Neural cell (in vitro differentiated cells): Measurements from ENCODE around the gene COX7A2. TPM values are rescaled to one million over a fixed set of nuclear protein-coding genes. Genes with fewer than 3 reads are reported as not detected.
A peak's percentile ranks its signal among the peaks of the same experiment; 100 is the strongest.

Experiments used
- H2AFZ ChIP-seq: fragments of 200-600, 300-800 bp; sonication (generic), shearing (Covaris generic); 2 replicates; pipeline ENCODE4 v1.6.0; 2014; ENCODE audit warnings: low read depth, mild to moderate bottlenecking, antibody characterized with exemption, low read length, moderate library complexity
- H3F3A ChIP-seq: fragments of 200-600 bp; shearing (Covaris generic); 2 replicates; pipeline ENCODE4 v1.6.1; 2016; ENCODE audit warnings: mild to moderate bottlenecking, moderate library complexity, mixed read lengths, antibody characterized with exemption, low read length; ENCODE audit not compliant: insufficient read depth, poor library complexity, severe bottlenecking
- H3K27ac ChIP-seq: fragments of 200-600, 300-800 bp; sonication (generic), shearing (Covaris generic); 2 replicates; pipeline ENCODE4 v1.5.1; 2014; ENCODE audit warnings: mild to moderate bottlenecking, low read length, moderate library complexity
- H3K27me3 ChIP-seq: fragments of 300-800, 200-600 bp; sonication (generic), shearing (Covaris generic); 2 replicates; pipeline ENCODE4 v1.6.0; 2014; ENCODE audit warnings: mild to moderate bottlenecking, low read depth, low read length, moderate library complexity; ENCODE audit not compliant: insufficient read depth
- H3K36me3 ChIP-seq: fragments of 300-800, 200-600 bp; sonication (generic), shearing (Covaris generic); 2 replicates; pipeline ENCODE4 v1.5.1; 2014; ENCODE audit warnings: mild to moderate bottlenecking, antibody characterized with exemption, low read length, moderate library complexity; ENCODE audit not compliant: insufficient read depth
- H3K4me2 ChIP-seq: fragments of 300-800, 200-600 bp; sonication (generic), shearing (Covaris generic); 2 replicates; pipeline ENCODE4 v1.6.0; 2014; ENCODE audit warnings: mild to moderate bottlenecking, low read length
- H3K4me3 ChIP-seq: fragments of 300-800, 200-600 bp; sonication (generic), shearing (Covaris generic); 2 replicates; pipeline ENCODE4 v1.5.1; 2014; ENCODE audit warnings: mild to moderate bottlenecking, low read length, moderate library complexity
- H3K79me2 ChIP-seq: fragments of 200-600 bp; shearing (Covaris generic); replicated peaks from 2 replicates; pipeline ENCODE4 v1.6.0; 2014; ENCODE audit warnings: mild to moderate bottlenecking, low read length, moderate library complexity; ENCODE audit not compliant: insufficient read depth
- H3K9ac ChIP-seq: fragments of 300-800, 200-600 bp; sonication (generic), shearing (Covaris generic); 2 replicates; pipeline ENCODE4 v1.6.1; 2016; ENCODE audit warnings: mild to moderate bottlenecking, low read length, mixed read lengths
- H3K9me2 ChIP-seq: fragments of 200-600 bp; shearing (Covaris generic); 2 replicates; pipeline ENCODE4 v1.6.1; 2016; ENCODE audit warnings: mild to moderate bottlenecking, low read length, mixed read lengths; ENCODE audit not compliant: insufficient read depth
- H3K9me3 ChIP-seq: fragments of 200-600, 300-800 bp; sonication (generic), shearing (Covaris generic); 2 replicates; pipeline ENCODE4 v1.6.1; 2016; ENCODE audit warnings: mild to moderate bottlenecking, mixed run types, low read length, moderate library complexity, mixed read lengths
- H4K20me1 ChIP-seq: fragments of 200-600 bp; shearing (Covaris generic); 2 replicates; pipeline ENCODE4 v1.6.1; 2016; ENCODE audit warnings: mild to moderate bottlenecking, mixed run types; ENCODE audit not compliant: insufficient read depth
- EP300 ChIP-seq: fragments of 450-650 bp; conservative IDR thresholded peaks from 2 replicates; pipeline ENCODE4 v1.6.1; 2014; ENCODE audit warnings: antibody characterized with exemption, mild to moderate bottlenecking, moderate library complexity; ENCODE audit not compliant: poor library complexity, severe bottlenecking
- EZH2 ChIP-seq: fragments of 200-600, 300-800 bp; shearing (Covaris generic), sonication (generic); IDR thresholded peaks from 2 replicates; pipeline ENCODE4 v1.6.1; 2014; ENCODE audit warnings: antibody characterized with exemption, low read length, borderline replicate concordance, mild to moderate bottlenecking; ENCODE audit not compliant: insufficient read depth, poor library complexity, severe bottlenecking
- MXI1 ChIP-seq: fragments of 450-650 bp; conservative IDR thresholded peaks from 2 replicates; pipeline ENCODE4 v1.6.1; 2014; ENCODE audit warnings: antibody characterized with exemption, mild to moderate bottlenecking; ENCODE audit not compliant: poor library complexity, severe bottlenecking
- POLR2AphosphoS5 ChIP-seq: IDR thresholded peaks from 2 replicates; pipeline ENCODE4 v1.6.1; 2012
- RAD21 ChIP-seq: fragments of 450-650 bp; conservative IDR thresholded peaks from 2 replicates; pipeline ENCODE4 v1.6.1; 2014; ENCODE audit warnings: antibody characterized with exemption, mild to moderate bottlenecking, moderate library complexity
- REST ChIP-seq: IDR thresholded peaks from 2 replicates; pipeline ENCODE4 v1.6.1; 2012; ENCODE audit warnings: borderline replicate concordance
- SMC3 ChIP-seq: fragments of 450-650 bp; conservative IDR thresholded peaks from 2 replicates; pipeline ENCODE4 v1.6.1; 2014; ENCODE audit warnings: antibody characterized with exemption, mild to moderate bottlenecking, moderate library complexity; ENCODE audit not compliant: poor library complexity
- TAF1 ChIP-seq: IDR thresholded peaks from 2 replicates; pipeline ENCODE4 v1.6.1; 2012; ENCODE audit warnings: low read depth
- polyA plus RNA-seq: library from polyadenylated mRNA; depleted of rRNA; stranded (reverse); fragments of >200 nt; gene quantifications from 2 replicates; pipeline ENCODE4 v1.2.3, GENCODE V29; 2014
- TF ChIP-seq, protein P1 (sequence below): fragments of 450-650 bp; IDR thresholded peaks from 2 replicates; pipeline ENCODE4 v1.5.1; 2014; ENCODE audit warnings: antibody characterized with exemption, mild to moderate bottlenecking, moderate library complexity; ENCODE audit not compliant: poor library complexity, severe bottlenecking

The COX7A2 gene
- polyA plus RNA-seq, 1 donor from 2014 or later = 2,909 TPM

DNA sequence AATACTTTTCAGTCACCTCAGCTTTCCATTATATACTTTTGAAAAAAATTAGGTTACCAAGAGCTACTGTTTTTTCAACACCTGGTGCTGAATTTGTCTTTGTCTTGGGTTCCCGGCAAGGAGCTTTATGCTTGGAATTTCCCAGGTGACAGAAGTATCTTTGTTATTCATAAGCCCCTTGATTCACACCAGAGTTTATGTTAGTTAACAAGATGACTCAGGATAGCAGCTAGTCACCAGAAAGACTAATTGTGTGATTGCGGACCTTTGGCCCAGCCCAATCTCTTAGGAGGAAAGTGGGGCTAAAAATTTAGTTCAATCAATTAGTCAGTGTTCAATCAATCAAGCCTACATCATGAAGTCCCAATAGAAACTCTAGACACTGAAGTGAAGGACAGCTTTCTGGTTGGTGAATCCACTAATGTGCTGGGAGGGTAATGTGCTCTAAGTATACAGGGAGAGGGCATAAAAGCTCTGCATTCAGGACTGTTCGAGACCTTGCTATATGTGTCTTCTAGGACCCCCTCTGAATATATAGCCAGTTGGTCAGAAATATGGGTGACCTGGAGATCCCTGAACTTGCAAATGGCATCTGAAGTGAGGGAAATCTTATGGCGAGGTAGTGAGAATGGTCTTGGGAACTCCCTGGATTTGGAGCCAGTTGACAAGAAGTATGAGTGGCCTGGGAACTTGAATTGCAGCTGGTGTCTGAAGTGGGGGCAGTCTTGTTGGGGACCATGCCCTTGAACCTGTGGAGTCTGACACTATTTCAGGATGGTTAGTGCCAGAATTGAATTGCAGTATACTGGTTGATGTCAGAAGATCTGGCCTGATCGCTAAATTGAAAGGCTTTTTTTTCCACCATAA lies 24.8 kb upstream of the COX7A2 start:
- H3K79me2 ChIP-seq = peaks cover 46% of the 10 kb centered on the region
- H2AFZ ChIP-seq = no peak overlapping the region
- H4K20me1 ChIP-seq = no peaks in the 10 kb centered on the region
- no peak overlapping the region for H3K9ac ChIP-seq
- TF ChIP-seq RAD21 (no peak), MXI1 (no peak), TAF1 (no peak), POLR2AphosphoS5 (no peak), EZH2 (no peak)
- TF ChIP-seq, protein P1, sequence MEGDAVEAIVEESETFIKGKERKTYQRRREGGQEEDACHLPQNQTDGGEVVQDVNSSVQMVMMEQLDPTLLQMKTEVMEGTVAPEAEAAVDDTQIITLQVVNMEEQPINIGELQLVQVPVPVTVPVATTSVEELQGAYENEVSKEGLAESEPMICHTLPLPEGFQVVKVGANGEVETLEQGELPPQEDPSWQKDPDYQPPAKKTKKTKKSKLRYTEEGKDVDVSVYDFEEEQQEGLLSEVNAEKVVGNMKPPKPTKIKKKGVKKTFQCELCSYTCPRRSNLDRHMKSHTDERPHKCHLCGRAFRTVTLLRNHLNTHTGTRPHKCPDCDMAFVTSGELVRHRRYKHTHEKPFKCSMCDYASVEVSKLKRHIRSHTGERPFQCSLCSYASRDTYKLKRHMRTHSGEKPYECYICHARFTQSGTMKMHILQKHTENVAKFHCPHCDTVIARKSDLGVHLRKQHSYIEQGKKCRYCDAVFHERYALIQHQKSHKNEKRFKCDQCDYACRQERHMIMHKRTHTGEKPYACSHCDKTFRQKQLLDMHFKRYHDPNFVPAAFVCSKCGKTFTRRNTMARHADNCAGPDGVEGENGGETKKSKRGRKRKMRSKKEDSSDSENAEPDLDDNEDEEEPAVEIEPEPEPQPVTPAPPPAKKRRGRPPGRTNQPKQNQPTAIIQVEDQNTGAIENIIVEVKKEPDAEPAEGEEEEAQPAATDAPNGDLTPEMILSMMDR = no peak
- peaks cover 2% of the 10 kb centered on the region for H3K36me3 ChIP-seq
- no peak overlapping the region for H3K4me3 ChIP-seq
- no peaks in the 10 kb centered on the region for H3K27me3 ChIP-seq
- no peak overlapping the region for H3K27ac ChIP-seq
- no peaks in the 10 kb centered on the region for H3K9me3 ChIP-seq
- no peaks in the 10 kb centered on the region for H3K9me2 ChIP-seq
- no peak overlapping the region for H3K4me2 ChIP-seq
- no peaks in the 10 kb centered on the region for H3F3A ChIP-seq

DNA sequence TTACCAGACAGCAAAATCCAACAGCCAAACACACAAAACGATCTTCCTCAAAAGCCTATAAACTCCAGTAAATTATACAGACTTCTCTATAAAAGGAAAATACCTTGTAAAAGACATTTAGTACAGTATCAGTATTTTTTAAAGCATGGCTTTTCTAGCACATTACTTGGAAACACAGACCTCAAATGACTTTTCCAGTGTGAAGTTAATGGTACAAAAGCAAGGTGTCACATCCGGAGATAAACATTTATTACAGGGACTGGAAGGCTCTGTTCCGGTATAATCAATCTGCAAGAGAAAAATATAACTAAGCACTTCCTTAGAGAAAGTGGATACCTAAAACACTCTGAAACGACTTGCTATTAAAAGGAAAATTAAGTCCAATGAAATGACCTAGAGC lies 23.9 kb upstream of the COX7A2 start:
- H3K4me3 ChIP-seq = no peak overlapping the region
- no peak overlapping the region for H3K9ac ChIP-seq
- H4K20me1 ChIP-seq = no peaks in the 10 kb centered on the region
- peaks cover 40% of the 10 kb centered on the region for H3K79me2 ChIP-seq
- peaks cover 2% of the 10 kb centered on the region for H3K36me3 ChIP-seq
- no peaks in the 10 kb centered on the region for H3K9me2 ChIP-seq
- no peak overlapping the region for H2AFZ ChIP-seq
- no peaks in the 10 kb centered on the region for H3K27me3 ChIP-seq
- H3K4me2 ChIP-seq = no peak overlapping the region
- H3F3A ChIP-seq = no peaks in the 10 kb centered on the region
- H3K9me3 ChIP-seq = no peaks in the 10 kb centered on the region
- no peak overlapping the region for H3K27ac ChIP-seq
- TF ChIP-seq, protein P1 = no peak

GRCh38 chr6:75266716-75267291 lies 23.2 kb upstream of the COX7A2 start:
- Histone ChIP-seq H3K36me3 (no peaks in the 10 kb centered on the region), H3K27me3 (no peaks in the 10 kb centered on the region), H2AFZ (no peak overlapping the region), H3K4me3 (no peak overlapping the region), H3K9ac (no peak overlapping the region), H3K79me2 (peaks cover 40% of the 10 kb centered on the region), H3K9me3 (no peaks in the 10 kb centered on the region), H4K20me1 (no peaks in the 10 kb centered on the region), H3K27ac (no peak overlapping the region), H3K4me2 (no peak overlapping the region), H3K9me2 (no peaks in the 10 kb centered on the region), H3F3A (no peaks in the 10 kb centered on the region)
- TF ChIP-seq POLR2AphosphoS5 (no peak), SMC3 (peak; percentile 86), REST (no peak), EZH2 (no peak), RAD21 (peak; percentile 80), EP300 (no peak), TAF1 (no peak)
- TF ChIP-seq, protein P1 = peak; percentile 81
